ENCODE measurements around the gene FGGY.

Gene FGGY

DNA sequence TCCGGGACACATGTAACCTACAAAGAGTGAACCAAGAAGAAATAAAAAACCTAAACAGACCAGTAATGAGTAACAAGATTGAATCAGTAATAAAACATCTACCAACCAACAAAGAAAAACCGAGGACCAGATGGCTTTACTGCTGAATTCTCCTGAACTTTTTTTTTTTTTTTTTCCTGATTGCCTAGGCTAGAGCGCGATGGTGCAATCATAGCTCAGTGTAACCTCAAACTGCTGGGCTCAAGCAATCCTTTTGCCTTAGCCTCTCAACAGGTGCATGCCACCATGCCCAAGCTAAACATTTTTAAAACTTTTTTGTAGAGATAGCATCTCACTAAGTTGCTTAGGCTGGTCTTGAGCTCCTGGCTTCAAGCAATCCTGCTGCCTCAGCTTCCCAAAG is 11.2 kb upstream of the FGGY start:
- DNase-seq (ENCODE audit: low read depth), result peak; percentile 70
- H3K4me3 ChIP-seq (ENCODE audit: control insufficient read depth, low read depth, low read length), result no peak overlapping the region
- TF ChIP-seq, protein P1, sequence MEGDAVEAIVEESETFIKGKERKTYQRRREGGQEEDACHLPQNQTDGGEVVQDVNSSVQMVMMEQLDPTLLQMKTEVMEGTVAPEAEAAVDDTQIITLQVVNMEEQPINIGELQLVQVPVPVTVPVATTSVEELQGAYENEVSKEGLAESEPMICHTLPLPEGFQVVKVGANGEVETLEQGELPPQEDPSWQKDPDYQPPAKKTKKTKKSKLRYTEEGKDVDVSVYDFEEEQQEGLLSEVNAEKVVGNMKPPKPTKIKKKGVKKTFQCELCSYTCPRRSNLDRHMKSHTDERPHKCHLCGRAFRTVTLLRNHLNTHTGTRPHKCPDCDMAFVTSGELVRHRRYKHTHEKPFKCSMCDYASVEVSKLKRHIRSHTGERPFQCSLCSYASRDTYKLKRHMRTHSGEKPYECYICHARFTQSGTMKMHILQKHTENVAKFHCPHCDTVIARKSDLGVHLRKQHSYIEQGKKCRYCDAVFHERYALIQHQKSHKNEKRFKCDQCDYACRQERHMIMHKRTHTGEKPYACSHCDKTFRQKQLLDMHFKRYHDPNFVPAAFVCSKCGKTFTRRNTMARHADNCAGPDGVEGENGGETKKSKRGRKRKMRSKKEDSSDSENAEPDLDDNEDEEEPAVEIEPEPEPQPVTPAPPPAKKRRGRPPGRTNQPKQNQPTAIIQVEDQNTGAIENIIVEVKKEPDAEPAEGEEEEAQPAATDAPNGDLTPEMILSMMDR (IDR thresholded peaks at IDR 0.05; ENCODE audit: control insufficient read depth, insufficient read depth, low read depth, low read length, missing control alignments), result no peak

DNA sequence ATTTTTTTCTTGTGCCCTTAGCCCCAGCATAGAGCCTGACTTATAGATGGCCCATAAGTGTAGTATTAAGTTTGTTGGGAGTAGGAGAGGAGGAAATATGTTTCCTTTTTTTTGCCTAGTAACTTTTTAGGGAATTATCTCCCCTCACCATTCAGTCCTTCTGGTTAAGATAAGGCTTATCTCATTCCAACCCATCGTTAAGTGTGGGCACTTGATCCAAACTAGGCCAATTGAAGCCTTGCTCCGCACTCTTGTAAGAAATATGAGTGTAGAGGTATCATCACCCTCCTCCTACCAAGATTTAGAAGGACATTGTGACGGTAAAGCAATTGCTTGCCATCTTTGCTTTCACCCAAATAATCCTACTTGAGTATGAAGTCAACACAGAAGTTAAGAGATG is 8.8 kb upstream of the FGGY start:
- DNase-seq (ENCODE audit: low read depth), result no peak
- TF ChIP-seq, protein P1 (IDR thresholded peaks at IDR 0.05; ENCODE audit: control insufficient read depth, insufficient read depth, low read depth, low read length, missing control alignments), result no peak
- no peak overlapping the region for H3K4me3 ChIP-seq (ENCODE audit: control insufficient read depth, low read depth, low read length)

DNA sequence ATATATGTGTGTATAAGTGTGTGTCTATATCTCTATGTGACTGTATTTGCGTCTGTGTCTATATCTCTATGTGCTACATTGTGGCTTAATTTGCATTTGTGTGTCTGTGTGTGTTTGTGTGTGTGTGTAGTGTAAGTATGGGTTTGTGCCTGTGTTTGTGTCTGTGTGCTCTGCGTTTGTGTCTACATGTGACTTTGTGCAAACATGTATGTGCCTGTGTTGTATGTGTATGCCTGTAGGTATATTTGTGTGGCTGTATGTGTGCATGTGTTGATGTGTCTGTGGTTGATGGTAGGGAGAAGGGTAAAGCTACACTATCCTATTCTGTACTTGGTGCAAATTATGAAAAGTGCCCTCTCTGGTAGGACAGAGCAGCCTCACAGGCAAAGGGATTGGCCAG is 7.3 kb upstream of the FGGY start:
- DNase-seq (ENCODE audit: low read depth), result no peak
- H3K4me3 ChIP-seq (ENCODE audit: control insufficient read depth, low read depth, low read length), result no peak overlapping the region
- TF ChIP-seq, protein P1 (IDR thresholded peaks at IDR 0.05; ENCODE audit: control insufficient read depth, insufficient read depth, low read depth, low read length, missing control alignments), result no peak

DNA sequence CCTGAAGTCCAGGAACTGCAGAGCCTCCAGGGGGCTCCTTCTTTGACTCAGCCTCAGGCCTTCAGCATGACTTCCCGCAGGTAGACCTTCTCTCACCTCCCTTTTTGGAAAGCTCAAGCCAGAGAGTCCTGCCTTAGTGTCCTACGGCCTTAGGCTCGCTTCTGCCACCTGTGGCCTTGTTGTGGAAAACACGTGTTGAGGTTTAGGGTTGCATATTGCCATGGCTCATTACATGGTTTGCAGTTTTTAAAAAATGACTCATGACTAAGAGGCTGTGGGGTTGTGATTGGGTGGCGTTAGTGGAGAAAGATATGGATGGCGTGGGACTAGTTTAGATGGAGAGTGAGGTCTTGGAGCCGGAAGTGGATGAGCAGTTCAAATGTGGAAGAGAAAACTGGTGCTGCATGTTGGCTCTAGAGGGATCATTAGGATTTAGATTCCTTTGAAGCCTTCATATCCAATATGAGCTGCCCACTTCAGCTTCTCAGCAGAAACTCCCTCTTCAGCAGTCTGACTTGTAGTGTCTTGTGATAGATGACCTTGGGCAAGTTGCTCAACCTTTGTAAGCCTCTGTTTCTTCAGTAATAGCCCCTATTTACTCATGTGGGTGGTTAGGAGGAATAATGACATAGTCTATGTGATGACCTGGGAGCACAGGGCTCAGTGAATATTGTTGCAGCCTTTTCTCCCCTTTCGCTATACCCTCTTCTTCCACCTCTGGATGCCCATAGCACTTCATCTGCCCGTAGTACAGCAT is 6.5 kb upstream of the FGGY start:
- DNase-seq (ENCODE audit: low read depth), result no peak
- TF ChIP-seq, protein P1 (IDR thresholded peaks at IDR 0.05; ENCODE audit: control insufficient read depth, insufficient read depth, low read depth, low read length, missing control alignments), result peak; percentile 39
- H3K4me3 ChIP-seq (ENCODE audit: control insufficient read depth, low read depth, low read length), result no peak overlapping the region

DNA sequence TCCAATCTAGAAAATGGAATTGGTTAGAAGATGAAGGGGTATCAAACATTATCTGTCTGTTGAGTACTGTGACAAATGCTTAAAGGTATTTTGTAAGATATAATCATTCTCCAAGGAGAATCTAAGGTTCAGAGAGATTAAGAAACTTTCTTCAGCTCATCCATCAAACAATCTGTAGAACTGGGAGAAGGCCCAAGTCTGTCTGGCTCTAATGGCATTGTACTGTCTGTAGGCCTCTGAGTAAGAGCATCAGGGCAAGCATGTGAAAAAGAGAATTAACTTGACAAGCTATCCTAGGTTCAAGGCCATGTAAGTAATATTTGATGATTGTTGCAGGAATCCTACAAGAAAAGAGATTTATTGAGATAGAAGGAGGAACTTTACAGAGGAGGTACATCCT is 5.3 kb upstream of the FGGY start:
- TF ChIP-seq, protein P1 (IDR thresholded peaks at IDR 0.05; ENCODE audit: control insufficient read depth, insufficient read depth, low read depth, low read length, missing control alignments), result no peak
- no peak overlapping the region for H3K4me3 ChIP-seq (ENCODE audit: control insufficient read depth, low read depth, low read length)
- DNase-seq (ENCODE audit: low read depth), result no peak

DNA sequence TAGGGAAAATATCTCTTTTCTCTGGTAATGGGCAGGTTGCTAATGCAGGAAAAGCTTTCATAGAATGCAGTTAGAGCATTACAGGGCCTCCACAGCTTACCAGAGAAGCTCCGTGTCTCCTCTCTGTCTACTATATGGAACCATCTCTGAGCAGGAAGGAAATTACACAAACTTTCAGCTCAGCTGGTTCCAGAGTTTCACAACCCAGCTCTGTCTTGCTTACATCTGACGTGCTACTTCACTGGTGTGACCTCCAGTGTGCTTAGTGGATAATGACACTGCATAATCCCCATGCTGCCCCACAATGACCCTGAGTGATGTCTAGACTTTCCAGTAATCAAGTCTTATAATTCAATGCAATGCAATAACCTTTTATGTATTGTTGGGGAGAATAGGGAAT is 4.3 kb upstream of the FGGY start:
- no peak overlapping the region for H3K4me3 ChIP-seq (ENCODE audit: control insufficient read depth, low read depth, low read length)
- no peak for DNase-seq (ENCODE audit: low read depth)
- TF ChIP-seq, protein P1 (IDR thresholded peaks at IDR 0.05; ENCODE audit: control insufficient read depth, insufficient read depth, low read depth, low read length, missing control alignments), result no peak
